ENCODE measurements around the gene HMCN2.

The HMCN2 gene

GRCh38 chr9:130371196-130371966 is 105.8 kb downstream of the HMCN2 start:
- DNase-seq: no peak

- no peak for DNase-seq
Measured at GRCh38 chr9:130372057-130372456, 106.5 kb downstream of the HMCN2 start.

DNA sequence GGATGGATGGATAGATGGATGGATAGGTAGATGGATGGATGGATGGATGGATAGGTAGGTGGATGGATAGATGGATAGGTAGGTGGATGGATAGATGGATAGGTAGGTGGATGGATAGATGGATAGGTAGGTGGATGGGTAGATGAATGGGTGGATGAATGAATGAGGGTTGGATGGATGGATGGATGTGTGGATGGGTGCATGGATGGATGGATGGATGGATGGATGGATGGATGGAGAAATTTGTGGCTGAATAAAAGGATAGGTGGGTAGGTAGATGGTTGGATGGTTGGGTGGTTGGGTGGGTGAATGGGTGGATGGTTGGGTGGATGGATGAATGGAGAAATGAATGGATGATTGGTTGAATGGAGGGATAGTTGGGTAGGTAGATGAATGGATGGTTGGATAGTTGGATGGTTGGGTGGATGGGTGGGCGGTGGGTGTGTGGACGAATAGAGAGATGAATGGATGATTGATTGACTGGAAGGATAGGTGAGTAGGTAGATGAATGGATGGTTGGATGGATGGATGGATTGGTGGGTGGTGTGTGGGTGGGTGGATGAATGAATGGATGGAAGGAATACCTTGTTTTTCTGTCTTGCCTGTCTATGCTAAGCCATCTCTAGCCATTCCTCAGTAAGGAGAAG is 108.2 kb downstream of the HMCN2 start:
- DNase-seq: no peak

DNA sequence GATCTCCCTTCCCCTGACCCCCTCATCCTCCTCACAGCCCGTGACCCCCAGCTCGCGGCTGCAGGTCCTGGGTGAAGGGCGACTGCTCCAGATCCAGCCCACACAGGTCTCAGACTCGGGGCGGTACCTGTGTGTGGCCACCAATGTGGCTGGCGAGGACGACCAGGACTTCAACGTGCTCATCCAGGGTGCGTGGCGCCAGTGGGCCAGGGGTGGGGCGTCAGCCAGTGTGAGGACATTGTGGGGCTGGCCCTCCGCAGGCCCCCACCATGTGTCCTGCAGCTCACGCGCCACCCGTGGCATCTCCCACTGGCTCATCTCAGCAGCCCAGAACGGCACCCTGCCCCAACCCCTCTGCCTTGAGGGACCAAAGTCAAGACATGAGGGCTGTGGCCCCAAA is 112.1 kb downstream of the HMCN2 start:
- DNase-seq: no peak

DNA sequence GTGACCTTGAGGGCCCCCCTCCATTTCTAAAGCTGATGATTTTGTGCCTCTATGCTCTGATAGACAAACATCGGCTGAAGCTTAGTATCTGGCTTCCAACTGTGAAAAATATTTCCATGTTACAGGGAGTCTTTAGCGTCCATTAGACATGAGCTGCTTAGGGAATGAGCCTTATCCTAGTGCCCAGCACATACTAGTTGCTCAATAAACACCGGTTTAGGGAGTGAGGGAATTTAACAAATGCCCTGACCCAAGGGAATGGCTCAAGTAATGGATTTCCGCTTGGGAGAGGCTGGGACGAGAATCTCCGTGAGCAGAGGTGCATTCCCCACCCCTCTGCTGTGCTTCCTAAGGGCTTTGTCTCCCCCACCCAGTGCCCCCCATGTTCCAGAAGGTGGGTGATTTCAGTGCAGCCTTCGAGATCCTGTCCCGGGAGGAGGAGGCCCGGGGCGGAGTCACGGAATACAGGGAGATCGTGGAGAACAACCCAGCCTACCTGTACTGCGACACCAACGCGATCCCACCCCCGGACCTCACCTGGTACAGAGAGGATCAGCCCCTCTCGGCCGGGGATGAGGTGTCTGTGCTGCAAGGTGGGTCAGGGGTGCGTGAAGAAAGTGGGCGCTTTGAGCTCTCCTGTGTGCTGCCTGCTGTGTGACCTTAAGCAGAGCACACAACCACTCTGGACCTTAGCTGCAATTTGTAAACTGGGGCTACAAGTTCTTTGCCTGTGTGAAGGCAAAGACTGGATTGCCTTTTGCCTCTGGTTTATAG is 113.5 kb downstream of the HMCN2 start:
- DNase-seq: no peak

DNA sequence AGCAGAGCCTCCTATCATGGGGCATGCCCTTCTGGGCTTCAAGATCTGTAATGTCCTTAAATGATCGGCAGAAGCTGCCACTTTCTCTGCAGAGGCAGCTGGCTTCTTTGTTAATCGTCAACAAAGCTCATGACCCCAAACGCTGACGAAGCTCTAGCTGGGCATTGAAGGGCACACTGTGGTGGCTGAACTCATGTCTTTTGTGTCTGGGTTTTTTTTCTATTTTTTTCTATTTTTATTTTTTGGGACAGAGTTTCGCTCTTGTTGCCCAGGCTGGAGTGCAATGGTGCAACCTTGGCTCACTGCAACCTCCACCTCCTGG is 114.0 kb downstream of the HMCN2 start:
- DNase-seq: no peak

- DNase-seq: no peak
Measured at GRCh38 chr9:130380920-130381469, 115.4 kb downstream of the HMCN2 start.

- no peak for DNase-seq
Measured at GRCh38 chr9:130381660-130382059, 116.1 kb downstream of the HMCN2 start.

DNA sequence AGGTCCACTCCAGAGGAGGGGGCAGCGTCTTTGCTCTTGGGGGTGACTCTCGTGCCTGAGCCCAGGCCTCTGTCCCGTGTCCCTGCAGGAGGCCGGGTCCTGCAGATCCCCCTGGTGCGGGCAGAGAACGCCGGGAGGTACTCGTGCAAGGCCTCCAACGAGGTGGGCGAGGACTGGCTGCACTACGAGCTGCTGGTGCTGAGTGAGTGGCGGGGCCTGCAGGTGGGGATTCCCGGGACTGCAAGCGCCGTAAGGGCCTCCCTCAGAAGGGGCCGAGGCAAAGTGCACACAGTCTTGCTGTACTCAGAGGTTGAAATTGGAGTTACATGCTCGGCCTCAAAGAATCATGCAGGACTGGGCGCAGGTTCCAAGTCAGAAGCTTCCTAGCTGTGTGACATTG is 116.5 kb downstream of the HMCN2 start:
- no peak for DNase-seq

DNA sequence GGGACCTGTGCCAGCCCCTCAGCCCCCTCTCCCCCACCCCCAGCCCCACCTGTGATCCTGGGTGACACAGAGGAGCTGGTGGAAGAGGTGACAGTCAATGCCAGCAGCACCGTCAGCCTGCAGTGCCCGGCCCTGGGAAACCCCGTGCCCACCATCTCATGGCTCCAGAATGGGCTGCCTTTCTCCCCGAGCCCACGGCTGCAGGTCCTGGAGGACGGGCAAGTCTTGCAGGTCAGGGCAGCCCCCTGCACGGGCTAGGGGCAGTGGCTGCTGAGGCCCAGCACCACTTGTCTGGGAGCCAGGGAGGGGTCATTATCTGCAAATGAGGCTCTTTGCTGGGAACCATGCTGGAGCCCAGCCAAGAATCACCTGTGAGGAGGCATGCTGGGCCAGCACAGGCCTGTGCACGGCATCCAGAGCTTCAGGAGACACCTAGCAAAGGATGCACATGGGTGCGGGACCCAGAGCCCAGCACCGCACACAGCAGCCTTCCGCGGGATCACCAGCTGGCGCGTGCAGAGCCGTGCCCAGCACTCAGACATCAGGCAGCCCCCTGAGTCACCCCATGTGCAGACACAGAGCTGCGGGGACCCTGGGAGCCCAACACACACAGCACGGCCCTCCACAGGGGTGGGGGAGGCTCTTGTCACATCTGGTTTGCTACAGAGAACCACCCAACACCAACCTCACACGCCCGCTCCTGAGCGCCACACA is 117.2 kb downstream of the HMCN2 start:
- DNase-seq: no peak

DNA sequence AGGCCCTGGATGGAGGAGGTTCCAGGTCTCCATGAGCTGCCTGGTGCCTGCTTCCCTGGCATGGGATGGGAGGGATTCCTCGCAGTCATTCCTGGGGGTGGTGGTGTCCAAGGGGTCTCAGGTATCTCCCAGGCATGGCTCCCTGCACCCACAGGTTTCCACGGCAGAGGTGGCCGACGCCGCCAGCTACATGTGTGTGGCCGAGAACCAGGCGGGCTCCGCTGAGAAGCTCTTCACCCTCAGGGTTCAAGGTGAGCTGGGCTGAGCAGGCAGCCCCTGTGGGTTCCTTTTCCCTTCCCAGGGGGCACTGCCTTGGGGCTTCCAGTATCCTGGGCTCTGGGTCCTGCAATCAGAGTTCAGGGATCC is 117.8 kb downstream of the HMCN2 start:
- DNase-seq: no peak

DNA sequence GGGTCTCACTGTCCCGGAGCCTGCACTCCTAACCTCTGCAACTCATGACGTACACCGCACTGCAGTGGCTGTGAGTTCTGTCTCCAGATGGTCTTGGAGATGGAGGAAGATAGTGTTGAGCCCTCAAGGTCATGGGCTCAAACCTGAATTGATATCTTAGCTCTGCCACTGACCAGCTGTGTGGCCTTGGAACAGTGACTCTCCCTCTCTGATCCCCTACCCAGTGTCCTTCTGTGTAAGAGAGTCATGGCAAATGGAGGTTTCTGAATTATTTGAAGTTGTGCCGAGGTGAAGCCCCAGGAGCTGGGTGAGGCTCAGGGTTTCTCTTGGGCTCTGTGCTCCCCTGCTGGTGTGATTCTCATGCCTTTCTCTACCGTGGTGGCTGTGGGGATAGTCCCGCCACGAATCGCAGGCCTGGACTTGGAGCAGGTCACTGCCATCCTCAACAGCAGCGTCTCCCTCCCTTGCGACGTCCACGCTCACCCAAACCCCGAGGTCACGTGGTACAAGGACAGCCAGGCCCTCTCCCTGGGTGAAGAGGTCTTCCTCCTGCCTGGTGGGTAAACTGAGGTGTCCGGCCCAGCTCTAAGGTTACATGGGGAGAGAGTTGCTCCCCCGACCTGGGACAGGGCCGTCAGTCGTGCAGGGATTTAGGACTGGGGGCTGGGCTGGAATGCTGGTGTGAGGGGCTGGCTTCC is 118.6 kb downstream of the HMCN2 start:
- DNase-seq: no peak

DNA sequence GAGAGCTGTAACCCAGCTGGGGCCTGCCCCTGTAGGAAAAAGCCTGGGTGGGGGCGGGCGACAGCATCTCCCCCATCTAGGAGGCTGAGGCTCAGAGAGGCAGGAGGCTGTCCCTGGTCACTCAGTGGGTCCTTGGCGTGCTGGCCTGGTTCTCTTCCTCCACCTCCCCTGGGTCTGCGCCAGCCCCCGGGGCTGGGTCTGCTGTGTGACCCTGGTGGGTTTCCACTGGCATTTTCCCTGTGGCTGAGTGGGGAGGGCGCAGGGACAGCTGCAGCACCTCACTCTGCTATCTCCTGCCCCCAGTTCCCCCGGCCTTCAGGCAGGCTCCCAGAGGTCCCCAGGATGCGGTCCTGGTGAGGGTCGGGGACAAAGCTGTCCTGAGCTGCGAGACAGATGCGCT is 119.7 kb downstream of the HMCN2 start:
- no peak for DNase-seq

- DNase-seq: no peak
Measured at GRCh38 chr9:130387398-130387797, 121.8 kb downstream of the HMCN2 start.

GRCh38 chr9:130387905-130388304 is 122.3 kb downstream of the HMCN2 start:
- DNase-seq: no peak

DNA sequence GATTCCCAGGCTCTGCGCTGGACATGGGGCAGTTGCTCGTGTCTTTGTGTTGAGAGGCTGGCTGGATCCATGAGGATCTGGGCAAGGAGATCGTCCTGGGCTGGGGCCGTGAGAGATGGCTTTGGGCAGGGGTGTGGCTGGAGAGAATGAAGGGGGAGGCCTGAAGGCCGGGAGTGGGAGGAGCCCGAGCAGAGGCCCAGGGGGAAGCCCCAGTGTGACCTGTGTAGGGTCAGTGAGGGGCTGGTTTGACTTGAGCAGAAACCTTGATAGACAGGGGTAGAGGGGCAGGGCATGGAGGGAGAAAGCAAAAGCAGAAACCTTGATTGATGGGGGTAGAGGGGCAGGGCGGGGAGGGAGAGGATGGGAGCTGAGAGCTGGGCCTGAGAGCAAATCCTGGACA is 124.8 kb downstream of the HMCN2 start:
- no peak for DNase-seq

DNA sequence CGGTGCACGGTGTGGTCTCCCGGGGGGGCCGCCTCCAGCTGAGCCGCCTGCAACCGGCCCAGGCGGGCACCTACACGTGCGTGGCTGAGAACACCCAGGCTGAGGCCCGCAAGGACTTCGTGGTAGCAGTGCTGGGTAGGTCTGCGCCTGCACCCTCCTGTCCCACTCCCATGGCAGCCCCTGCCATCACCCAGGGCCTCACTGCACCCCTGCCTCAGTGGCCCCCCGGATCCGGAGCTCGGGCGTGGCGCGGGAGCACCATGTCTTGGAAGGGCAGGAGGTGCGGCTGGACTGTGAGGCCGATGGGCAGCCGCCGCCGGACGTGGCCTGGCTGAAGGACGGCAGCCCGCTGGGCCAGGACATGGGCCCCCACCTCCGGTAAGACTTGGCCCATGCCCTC is 125.4 kb downstream of the HMCN2 start:
- DNase-seq: no peak

GRCh38 chr9:130391866-130392265 is 126.3 kb downstream of the HMCN2 start:
- no peak for DNase-seq

DNA sequence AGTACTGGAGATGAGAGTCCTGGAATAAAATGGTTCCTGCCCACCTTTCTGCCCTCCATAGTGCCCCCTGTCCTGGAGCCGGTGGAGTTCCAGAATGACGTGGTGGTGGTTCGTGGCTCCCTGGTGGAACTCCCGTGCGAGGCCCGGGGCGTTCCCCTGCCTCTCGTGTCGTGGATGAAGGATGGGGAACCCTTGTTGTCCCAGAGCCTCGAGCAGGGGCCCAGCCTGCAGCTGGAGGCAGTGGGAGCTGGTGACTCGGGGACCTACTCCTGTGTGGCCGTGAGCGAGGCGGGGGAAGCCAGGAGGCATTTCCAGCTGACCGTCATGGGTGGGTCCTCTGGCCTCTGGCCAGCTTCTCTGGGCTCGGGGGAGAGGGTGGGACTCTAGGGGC is 128.1 kb downstream of the HMCN2 start:
- no peak for DNase-seq

DNA sequence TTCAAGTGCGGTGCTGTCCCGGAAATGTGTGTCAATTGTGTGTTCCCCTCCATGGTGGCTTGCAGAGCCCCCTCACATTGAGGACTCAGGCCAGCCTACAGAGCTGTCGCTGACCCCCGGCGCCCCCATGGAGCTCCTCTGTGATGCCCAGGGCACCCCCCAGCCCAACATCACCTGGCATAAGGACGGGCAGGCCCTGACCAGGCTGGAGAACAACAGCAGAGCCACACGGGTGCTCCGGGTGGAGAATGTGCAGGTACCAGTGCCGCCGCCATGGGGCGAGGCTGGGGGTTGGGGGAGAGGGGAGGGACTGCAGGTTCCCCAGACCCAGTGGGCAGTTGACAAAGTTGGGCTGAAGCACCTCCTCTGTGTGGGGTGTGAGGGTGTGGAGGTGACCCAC is 128.8 kb downstream of the HMCN2 start:
- no peak for DNase-seq

DNA sequence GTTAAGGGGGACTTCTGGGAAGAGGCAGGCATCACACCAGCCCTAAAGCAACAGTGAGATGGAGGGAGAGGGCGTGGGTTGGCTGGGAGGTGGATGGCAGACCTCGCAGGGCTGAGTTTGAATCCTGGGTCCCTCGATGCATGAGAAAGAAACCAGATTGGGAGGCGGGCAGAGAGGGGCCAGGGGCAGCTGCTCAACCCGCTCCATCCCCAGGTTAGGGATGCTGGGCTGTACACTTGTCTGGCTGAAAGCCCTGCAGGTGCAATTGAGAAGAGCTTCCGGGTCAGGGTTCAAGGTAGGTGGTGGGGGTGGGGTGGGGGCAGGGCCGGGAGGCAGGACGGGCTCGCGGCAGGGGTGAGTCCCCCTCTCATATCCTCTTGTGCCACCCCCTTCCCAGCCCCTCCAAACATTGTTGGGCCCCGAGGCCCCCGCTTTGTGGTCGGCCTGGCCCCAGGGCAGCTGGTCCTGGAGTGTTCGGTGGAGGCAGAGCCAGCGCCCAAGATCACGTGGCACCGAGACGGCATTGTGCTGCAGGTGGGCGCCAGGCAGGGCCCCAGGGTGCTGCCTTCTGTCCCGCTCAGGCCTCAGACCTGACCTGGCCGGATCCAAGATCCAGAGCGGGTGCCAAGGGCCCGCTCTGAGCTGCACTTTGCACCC is 129.4 kb downstream of the HMCN2 start:
- DNase-seq: no peak

GRCh38 chr9:130395810-130396435 is 130.4 kb downstream of the HMCN2 start:
- no peak for DNase-seq
